Measurements from ENCODE around the gene THPO.

THPO gene

DNA sequence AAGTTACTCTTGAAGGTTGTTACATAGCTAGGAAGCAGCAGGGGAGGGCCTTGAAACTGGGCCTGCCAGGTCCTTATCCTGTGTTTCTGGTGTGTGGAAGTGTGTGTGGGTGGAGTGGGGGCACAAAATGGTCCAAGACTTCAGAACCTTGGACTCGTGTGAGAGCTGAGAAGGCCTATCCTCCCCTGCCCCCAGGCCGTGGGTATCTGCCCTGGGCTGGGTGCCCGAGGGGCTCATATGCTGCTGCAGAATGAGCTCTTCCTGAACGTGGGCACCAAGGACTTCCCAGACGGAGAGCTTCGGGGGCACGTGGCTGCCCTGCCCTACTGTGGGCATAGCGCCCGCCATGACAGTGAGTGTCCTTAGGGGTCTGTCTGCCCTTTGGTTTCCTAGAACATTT, 6.3 kb upstream of the THPO start:
- no peak for DNase-seq

DNA sequence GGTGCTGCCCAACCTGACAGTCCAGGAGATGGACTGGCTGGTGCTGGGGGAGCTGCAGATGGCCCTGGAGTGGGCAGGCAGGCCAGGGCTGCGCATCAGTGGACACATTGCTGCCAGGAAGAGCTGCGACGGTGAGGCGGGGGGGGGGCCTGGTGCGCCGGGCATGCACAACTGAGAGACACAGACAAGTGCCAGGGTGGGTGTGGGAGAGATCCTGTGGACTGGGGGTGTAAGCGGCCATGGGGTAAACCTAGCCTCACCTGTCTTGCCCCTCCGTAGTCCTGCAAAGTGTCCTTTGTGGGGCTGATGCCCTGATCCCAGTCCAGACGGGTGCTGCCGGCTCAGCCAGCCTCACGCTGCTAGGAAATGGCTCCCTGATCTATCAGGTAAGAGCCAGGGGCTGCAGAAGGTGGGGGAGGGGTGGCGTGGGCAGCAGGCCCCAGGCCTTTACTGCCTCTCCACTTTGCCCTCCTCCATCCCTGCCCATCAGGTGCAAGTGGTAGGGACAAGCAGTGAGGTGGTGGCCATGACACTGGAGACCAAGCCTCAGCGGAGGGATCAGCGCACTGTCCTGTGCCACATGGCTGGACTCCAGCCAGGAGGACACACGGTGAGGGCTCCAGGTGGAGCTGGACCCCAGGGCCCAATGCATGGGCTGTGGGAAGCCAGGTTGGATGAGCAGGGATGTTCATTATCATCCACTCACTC, 5.2 kb upstream of the THPO start:
- no peak for DNase-seq

- DNase-seq = no peak
Measured at GRCh38 chr3:184382326-184383032, 4.5 kb upstream of the THPO start.

- DNase-seq = no peak
Measured at GRCh38 chr3:184381261-184382224, 3.5 kb upstream of the THPO start.

DNA sequence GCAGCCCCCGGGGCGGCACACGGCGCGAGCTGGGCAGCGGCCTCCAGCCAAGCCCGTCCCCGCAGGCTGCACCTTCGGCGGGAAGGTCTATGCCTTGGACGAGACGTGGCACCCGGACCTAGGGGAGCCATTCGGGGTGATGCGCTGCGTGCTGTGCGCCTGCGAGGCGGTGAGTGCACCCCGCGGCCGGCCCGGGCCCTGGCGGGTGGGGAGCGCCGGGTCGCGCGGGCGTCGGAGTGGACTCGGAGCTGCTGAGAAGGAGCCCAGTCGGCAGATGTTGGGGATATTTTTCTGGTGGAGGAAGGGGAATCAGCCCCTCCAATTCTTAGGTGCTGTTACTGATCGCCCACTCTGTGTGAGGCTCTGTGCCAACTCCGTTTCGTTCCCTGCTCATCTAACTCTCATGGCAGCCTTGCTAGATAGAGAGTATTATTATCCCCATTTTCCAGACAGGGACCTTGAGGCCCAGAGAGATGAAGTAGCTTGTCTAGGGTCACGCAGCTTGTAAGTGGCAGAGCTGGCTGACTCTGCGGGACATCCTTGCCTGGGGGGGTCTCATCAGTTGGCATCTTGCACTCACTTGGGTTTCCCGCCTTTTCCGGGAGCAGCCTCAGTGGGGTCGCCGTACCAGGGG, 2.7 kb upstream of the THPO start:
- no peak for DNase-seq

- no peak for DNase-seq
Measured at GRCh38 chr3:184380185-184380626, 2.2 kb upstream of the THPO start.

DNA sequence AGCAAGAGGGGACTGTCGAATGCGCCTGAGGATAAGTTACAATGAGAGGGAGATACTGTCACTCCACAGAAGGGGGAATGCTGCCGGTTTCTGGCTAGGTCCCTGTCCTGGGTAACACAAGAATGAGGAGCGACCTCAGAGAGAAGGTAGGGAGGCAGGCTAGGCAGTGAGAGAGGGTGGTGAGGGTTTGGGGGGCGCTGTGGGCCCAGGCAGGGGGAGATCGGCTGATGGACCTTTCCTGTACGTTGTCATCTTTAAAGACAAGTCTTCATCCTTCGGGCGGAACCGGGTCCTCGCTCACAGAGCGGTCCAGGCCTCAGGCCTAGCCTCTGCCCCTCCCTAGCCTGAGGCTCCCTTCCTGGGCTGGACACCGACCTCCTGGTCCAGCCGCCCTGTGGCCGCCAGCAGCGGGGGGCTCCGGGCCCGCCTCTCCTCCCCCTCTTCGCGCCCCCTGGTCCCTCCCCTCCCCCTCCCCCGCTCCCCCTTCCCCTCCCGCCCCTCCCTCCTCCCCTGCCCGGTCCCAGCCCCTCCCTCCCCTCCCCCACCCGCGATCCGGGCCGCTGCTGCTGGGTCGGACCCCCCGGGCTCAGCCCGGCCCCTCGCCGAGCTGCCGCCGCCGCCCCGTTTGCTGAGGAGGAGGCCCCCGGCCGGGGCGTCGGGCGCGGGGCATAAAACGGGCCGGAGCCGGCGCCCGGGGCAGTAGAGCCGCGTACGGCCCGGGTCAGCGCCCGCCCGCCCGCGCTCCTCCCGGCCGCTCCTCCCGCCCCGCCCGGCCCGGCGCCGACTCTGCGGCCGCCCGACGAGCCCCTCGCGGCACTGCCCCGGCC, 1.6 kb upstream of the THPO start, which contains the start of gene CHRD:
Gene CHRD, plus strand, starts transcription at position 697 of the 827 bp plus-strand sequence. CDS start 265 bp downstream, outside the sequence.
- DNase-seq = no peak

DNA sequence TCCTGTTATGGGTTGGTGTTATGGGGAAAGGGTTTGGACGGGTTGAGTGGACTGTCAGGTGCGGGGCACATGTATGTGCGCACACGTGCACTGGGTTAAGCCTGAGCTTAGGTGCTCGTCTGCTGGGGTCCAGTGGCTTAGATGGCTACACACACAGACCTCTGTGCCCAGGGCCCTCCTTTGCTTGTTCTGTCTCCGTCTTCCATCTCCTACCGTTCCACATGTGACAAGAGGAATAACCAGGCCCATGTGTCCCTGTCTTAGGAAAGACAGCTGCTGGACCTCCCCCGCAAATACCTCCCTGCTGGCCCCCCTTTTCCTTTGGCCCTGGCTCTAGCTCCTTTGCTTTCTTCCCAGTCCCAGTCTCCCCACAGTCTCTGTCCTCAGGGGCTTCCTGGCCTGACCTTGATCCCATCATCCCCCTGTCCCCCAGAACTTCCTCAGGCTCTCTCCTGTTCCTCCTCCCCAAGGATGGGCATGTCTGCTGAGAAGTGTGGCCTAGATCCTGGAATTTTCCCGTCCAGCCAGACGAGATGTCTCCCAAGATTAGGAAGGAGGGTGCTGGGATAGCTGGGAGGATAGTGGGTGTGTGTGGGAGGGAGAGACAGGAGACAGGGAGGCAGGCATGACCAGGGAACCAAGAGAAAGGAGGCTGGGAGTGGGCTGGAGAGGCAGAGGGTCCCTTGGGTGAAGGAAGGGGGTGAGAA, 797 bp upstream of the THPO start:
- no peak for DNase-seq

DNA sequence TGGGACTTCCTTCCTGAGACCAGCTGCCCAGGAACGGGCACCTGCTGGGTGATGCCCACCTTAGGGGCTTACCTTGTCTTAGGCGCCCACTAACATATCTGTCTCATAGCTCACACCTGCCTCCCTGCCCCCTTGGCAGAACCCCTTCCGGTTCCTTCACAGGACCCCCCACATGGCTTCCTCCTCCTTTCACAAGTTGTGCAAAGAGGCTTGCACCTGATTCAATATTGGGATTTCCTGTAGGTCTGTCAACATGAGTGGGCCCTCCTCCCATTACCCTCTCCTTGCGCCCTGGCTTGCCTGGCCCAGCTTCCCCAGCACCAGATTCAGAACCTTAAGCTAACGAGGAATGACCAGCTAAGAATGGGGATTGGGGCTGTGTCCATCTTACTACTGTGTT, 633 bp downstream of the THPO start:
- no peak for DNase-seq

- no peak for DNase-seq
Measured at GRCh38 chr3:184375747-184376461, 2.1 kb downstream of the THPO start.

DNA sequence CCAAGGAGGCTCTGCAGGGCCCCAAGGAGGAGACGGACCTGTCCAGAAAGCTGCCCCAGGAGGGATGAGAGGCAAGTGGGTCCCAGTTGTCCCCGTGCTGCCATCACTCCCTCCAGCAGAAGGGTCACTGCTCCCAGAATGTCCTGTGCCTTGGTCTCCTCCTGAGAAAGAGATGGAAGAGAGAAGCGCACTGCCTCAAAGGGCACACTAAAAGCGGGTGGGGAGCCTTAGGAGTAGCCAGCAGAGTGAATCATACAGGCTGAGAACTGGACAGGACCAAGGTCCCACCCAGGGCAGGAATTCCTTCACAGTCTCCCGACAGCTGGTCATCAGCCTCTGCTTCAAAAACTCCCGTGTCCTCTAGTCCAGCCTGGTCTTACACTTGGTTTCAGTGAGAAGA, 4.6 kb downstream of the THPO start:
- DNase-seq = no peak

DNA sequence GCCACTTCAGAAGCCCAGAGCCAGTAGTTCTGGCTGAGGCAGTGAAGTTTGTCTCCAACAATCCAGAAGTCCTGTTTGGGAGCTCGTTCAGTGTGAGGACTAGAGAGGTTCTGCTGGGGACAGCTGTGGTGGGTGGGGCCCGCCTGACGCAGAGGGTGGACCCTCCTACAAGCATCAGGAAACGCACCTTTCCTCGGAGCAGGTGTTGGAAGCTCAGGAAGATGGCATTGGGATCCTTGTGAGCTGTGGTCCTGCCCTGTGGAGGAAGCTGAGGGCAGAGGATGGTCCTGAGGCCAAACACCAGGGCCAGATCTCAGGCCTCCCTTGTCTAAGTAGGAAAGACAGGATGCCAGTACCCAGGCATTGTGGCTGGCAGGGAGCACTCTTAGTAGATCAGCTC, 5.1 kb downstream of the THPO start:
- no peak for DNase-seq

DNA sequence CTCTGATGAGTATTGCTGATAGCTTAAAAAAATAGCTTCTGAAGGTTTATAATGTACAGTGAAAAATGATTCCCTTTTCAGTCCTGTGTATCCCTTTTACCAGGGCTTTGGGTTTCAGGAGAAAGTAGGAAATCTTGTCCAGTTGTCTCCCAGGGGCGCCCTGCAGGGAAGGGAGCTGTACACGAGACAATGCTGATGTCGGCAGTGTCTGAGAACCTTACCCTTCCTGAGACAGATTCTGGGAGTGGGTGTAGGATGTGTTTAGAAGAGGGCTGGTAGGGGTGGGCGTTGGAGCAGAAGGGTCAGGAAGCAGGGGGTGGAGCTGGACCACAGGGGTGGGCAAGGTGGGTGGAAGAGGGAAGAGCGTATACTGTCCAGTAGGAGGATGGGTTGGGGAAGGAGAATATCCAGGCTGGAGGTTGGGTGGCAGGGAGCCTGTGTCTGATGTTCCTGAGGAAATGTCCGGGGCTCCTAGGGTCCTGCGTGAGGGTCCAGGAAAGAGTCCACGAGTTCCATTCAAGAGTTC, 5.6 kb downstream of the THPO start:
- DNase-seq = no peak

GRCh38 chr3:184371570-184372018, 6.4 kb downstream of the THPO start:
- peak; percentile 65 for DNase-seq

- no peak for DNase-seq
Measured at GRCh38 chr3:184368586-184369183, 9.3 kb downstream of the THPO start.

GRCh38 chr3:184368116-184368515, 9.9 kb downstream of the THPO start:
- no peak for DNase-seq

DNA sequence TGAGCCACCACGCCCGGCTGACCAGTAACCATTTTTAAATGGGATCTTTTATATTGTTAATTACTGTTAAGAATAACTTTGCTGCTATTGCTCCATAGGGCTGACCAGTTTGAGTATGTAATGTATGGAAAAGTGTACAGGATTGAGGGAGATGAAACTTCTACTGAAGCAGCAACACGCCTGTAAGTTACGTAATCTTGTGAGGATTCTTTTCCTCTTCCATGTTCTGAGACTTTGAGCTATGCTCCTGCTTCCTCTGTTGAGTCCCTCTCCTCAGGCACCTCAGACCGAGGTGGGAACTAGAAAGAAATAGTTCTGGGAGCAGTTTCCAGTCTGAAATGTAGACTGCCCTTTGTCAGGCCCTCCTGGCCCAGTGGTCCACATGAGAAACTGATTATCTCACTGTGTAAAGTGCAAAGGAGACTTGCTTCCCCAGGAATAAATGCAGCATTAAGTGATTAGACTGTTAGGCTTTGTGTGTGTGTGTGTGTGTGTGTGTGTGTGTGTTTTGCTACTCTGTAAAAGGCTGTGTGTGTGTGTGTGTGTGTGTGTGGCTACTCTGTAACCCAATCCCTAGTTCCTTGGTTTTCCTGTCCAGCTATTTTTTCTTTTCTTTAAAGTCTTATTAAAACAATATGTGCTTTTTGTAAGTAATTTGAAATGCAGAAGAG, 11.3 kb downstream of the THPO start:
- no peak for DNase-seq

DNA sequence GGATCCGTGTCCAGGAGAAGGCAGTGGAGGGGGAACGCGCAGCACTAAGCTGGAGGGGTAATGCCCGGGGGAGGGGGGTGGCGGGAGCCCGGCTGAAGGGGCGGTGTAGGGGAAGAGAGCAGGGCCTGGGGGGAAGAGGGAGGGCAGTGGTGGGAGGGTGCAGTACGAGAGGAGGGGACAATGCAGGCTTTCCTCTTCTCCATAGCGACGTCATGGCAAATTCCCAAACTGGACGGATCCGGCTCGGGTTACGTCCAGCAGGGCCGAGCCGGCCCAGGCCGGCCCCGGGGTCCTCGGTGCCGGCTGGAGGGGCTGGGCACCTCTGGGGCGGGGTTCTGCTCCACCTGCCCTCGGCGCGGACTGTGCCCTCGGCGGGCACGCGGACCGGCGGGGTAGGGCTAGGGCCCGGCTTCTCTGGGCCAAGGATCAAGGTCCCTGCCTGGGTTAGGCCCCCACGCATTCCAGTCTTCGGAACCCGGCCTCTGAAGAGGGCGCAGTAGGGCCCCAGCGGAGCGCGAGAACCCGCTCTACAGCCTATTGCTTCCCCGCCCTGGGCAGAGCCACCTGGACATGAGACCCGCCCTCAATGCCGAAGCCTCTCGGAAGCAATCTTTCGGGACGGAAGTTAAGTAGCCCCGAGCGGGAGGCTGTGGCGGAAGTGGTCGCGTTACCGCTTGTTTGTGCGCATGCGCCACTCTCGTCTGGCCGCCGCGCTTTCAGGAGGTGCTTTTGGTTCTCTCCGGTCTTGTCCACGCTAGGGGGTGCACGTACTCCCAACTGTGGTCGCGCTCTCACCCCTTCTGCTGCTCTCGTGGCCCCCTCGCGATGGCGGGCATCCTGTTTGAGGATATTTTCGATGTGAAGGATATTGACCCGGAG, 15.1 kb downstream of the THPO start:
- peak; percentile 95 for DNase-seq

Measured in CD4-positive, alpha-beta T cell treated with Interferon gamma for 1 hour (primary cell).